ENCODE data around the gene MYH6.
"Not testable (repeated sequence)": the region's sequence is repeated elsewhere in the genome, so short reads cannot be mapped to it uniquely, and the experiment has no call there.

Gene MYH6

GRCh38 chr14:23435543-23436326 is 27.7 kb upstream of the MYH6 start, which contains the start of gene MYH7:
Gene MYH7 (minus strand): TSS chr14:23435660. CDS start chr14:23433732, 1,928 bp downstream.
- DNase-seq: no peak

DNA sequence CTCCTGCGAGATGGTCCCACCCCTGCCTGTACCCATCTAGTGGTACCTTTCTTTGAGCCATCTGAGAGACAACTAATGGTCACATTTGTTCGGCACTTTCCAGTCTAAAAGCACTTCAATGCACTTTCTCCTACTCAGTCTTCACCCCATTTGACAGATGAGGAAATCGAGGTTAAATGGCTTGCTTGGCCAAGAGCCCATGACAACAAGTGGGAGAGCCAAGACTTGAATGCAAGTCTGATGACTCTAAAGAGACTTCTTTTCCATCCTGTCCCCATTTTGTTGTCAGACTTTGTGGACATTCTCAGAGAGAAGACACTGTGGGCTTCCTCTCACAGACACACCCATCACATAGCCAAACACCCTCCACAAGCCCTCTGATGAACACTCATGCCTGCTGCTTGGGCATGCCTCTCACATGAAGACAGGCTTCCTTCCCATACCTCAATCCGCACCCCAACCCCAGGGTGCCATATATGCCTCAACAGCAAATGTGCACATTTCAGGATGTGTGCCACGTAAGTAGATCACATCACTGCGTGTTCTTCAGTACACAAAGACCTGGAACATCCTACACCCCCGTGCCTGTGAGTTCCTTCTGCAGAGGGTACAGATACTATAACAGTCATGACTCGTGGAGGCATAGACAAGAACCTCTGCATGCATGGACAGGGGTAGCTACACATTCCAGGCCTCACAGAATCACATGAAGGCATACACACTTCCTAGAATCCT is 26.6 kb upstream of the MYH6 start:
- DNase-seq: no peak

DNA sequence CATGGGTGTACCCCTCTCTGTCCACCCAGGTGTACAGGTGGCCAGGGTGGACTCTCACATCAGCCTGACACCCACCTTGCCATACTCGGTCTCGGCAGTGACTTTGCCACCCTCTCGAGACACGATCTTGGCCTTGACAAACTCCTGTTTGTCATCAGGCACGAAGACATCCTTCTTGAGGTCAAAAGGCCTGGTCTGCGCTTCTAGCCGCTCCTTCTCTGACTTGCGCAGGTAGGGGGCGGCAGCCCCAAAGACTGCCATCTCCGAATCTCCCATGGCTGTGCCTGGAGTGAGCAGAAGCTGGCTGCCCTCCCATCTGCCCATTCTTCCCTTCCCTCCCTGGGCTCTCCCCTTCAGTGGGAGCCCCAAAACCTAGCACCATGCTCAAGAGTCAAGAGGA is 25.4 kb upstream of the MYH6 start:
- DNase-seq: no peak

DNA sequence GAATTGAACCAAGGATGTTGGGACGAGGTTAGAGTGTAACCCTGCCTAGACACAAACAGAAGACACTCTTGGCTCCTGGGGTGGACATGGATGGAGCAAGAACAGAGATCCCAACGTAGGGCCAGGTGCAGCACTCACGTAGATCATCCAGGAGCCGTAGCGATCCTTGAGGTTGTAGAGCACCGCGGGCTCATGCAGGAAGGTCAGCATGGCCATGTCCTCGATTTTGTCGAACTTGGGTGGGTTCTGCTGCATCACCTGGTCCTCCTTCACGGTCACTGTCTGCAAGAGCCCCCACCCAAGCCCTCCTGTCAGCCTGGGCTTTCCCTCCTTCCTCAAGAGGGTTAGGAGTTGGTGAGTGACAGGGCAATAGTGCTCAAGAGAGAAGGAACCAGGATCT is 24.9 kb upstream of the MYH6 start:
- no peak for DNase-seq

- DNase-seq: no peak
Measured at GRCh38 chr14:23432102-23432925, 24.2 kb upstream of the MYH6 start.

- DNase-seq: no peak
Measured at GRCh38 chr14:23431486-23431885, 23.4 kb upstream of the MYH6 start.

DNA sequence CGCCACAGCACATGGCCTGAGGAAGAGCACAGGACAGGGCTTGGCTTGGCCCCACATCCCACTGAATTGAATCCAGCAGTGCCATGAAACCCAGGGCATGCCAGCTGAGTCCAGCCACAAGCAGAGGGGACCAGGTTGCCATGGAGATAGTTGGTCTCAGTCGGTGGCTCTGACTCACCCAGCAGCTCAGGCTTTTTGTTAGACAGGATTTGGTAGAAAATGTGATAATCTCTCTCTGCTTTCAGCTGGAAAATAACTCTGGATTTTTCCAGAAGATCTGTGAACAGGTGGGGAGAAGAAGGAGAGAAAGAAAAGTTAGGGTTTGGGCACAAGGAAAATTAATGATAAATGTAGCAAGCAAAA is 22.6 kb upstream of the MYH6 start:
- DNase-seq: peak; percentile 4

DNA sequence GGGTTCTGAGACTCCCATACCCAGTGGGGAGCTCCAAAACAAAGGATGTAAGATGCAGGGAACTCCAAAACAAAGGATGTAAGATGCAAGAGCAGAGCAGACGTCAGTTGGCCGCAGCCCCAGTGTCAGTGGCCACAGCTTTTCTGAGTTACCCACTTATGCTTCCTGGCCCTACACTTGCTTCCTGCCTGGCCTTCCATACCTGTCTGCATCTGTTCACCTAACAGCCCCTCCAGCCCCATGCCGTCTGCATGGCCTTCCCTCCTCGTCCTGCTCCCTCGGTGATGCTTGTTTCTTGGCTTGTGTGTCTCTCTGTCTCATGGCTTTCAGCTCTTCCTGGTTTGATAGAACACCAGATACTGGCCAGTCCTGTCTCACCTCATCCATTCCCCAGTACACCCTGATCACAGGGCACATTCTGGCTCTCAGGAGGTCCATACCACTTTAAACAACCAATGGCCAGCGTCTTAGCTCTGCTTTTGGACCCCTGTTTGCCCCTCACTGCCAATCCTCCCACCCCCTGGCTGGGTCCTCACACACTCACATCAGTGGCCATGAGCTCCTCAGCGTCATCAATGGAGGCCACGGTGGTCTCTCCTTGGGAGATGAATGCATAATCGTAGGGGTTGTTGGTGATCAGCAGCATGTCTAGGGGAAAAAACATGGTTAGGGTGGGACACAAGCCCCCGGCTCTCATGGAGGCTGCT is 22.1 kb upstream of the MYH6 start:
- DNase-seq: no peak

DNA sequence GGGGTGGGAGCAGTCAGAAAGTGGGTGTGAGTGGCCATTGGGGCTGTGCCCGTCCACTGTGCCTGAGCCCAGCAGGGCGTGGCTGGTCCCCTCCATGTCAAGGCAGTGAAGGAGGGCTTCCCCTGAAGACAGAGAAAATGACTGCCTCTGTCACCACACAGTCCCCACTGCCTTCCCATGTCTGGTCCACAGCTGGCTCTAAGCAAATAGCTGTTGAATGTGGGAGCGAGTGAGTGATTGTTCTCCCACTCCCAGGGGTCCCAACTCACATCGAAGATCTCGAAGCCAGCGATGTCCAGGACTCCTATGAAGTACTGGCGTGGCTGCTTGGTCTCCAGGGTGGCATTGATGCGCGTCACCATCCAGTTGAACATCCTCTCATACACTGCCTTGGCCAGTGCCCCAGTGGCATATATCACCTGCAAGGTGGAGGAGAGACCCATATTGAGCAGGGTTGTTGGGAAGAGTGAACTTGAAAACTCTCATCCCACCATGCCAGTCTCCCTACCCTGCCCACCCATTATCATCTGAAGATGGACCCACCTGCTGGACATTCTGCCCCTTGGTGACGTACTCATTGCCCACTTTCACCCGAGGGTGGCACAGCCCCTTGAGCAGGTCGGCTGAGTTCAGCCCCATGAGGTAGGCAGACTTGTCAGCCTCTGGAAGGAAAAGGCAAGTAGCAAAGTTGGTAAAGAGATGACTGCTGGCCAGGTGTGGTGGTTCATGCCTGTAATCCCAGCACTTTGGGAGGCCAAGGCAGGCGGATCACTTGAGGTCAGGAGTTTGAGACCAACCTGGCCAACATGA is 20.8 kb upstream of the MYH6 start:
- DNase-seq: no peak

DNA sequence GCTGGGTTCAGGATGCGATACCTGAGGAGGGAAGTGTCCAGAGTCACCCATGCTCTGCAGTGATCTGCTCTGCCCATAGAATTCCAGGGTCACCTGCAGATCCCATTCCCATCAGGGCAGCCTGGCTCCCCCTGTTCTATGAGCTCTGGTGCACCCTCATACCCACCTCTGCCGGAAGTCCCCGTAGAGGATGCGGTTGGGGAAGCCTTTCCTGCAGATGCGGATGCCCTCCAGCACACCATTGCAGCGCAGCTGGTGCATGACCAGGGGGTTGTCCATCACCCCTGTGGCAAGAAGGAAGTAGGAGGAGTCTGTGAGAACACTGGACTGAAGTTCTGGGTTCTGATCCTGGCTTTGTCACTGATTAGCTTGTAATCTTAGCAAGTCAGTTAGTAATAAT is 17.7 kb upstream of the MYH6 start:
- not testable (repeated sequence) for DNase-seq

DNA sequence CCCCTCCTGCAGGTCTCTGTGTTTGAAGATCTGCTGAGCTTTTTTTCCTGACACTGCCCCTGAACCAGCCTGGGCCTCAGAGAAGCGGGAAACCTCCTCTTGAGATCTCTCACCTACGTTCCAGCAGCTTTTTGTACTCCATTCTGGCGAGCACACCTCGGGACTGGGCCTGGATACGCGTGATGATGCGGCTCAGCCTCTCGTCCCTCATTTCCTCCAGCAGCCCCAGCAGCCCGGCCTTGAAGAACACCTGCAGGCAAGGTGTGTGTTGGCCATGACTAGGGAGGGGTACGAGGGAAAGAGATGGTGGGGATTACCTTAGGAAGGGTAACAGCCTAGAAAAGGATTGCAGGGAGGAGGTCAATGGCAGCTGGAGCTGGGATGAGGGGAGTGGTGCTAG is 17.1 kb upstream of the MYH6 start:
- DNase-seq: no peak

GRCh38 chr14:23423657-23424056 is 15.6 kb upstream of the MYH6 start:
- no peak for DNase-seq

- DNase-seq: no peak
Measured at GRCh38 chr14:23421594-23421993, 13.5 kb upstream of the MYH6 start.

GRCh38 chr14:23419646-23420045 is 11.6 kb upstream of the MYH6 start:
- not testable (repeated sequence) for DNase-seq

- no peak for DNase-seq
Measured at GRCh38 chr14:23418021-23418420, 9.9 kb upstream of the MYH6 start.

GRCh38 chr14:23417269-23417668 is 9.2 kb upstream of the MYH6 start:
- not testable (repeated sequence) for DNase-seq

GRCh38 chr14:23416801-23417200 is 8.7 kb upstream of the MYH6 start:
- no peak for DNase-seq

DNA sequence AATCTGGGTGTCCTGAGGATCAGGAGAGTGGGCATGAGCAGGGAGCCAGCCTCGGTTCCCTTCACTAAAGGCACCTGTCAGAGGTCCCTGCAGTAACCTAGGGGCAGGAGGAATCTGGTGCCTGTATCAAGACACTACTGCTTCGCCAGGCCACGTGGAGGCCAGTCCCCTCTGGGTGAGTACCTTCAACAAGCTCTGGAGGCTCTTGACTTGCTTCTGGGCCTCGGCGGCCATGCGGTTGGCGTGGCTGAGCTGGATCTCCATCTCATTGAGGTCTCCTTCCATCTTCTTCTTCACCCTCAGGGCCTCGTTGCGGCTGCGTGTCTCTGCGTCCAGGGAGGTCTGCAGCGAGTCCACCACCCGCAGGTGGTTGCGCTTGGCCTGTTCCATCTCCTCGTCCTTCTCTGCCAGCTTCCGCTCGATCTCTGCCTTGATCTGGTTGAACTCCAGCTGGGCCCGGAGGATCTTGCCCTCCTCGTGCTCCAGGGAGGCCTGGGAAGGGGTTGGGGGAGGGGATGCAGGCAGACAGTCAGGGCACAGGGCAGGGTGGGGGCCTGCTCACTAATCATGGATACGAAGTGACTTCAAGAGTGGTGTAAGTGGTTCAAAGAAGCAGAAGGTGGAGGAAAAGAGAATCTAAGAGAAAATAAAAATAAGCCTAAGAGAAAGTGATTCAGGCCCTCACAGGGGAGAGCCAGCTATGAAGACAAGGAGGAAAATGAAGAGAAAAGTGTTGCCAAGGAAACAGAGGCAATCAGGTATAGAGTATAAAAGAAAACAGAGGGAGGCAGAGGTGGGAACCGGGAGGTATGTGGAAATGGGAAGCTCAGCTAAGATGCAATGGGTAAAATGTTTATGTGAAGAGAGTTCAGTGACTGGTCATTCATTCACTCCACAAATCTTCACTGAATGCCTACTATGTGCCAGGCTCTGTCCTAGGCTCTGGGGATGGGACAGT is 8.0 kb upstream of the MYH6 start:
- DNase-seq: no peak

DNA sequence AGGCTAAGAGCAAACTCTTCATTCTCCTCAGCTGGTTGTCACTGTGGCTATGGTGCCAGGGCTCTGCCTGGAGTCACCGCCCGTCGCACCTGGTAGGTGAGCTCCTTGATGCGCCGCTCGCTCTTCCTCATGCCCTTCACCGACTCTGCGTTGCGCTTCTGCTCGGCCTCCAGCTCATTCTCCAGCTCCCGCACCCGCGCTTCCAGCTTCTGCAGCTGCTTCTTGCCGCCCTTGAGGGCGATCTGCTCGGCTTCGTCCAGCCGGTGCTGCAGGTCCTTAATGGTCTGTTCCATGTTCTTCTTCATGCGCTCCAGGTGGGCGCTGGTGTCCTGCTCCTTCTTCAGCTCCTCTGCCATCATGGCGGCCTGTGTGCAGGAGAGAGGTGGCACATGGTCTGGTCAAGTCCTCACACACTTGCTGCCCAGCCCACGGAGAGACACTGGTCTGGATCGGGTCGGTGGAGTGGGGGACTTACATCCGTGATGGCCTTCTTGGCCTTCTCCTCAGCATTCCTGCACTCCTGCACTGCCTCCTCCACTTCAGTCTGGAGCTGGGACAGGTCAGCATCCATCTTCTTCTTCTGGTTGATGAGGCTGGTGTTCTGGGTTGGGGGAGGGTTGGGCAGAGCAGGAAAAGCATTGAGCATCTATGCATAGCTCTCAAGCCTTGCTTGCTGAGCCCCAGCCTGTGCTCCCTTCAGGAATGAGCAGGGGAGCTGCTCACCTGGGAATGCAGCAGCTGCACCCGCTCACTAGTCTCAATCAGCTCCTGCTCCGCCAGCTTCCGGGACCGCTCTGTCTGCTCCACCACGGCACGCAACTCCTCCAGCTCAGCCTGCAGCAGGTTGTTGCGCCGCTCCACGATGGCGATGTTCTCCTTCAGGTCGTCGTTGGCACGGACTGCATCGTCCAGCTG is 7.1 kb upstream of the MYH6 start:
- DNase-seq: no peak

- no peak for DNase-seq
Measured at GRCh38 chr14:23414254-23414653, 6.2 kb upstream of the MYH6 start.
